Peyer's patch (tissue), 4 donors: ENCODE results near the gene CPLANE2. TPM values are rescaled to one million over a fixed set of nuclear protein-coding genes. Genes with fewer than 3 reads are reported as not detected.

ENCODE experiments used
- DNase-seq, 3 donors: peaks; one replicate each; pipeline ENCODE4 v3.0.0-alpha.2; 2017 to 2019
- H3K27ac ChIP-seq, 4 donors: fragments of 200-600 bp; sonication (generic); one replicate each; pipeline ENCODE4 v1.5.1; 2016 to 2019
- H3K27me3 ChIP-seq, 2 donors: fragments of 200-600 bp; sonication (generic); one replicate each; pipeline ENCODE4 v1.5.1; 2019
- H3K36me3 ChIP-seq, 3 donors: fragments of 200-600 bp; sonication (generic); one replicate each; pipeline ENCODE4 v1.5.1; 2016 to 2019
- H3K4me1 ChIP-seq, 4 donors: fragments of 200-600 bp; sonication (generic); one replicate each; pipeline ENCODE4 v1.5.1; 2016 to 2019
- H3K4me3 ChIP-seq, 4 donors: fragments of 200-600 bp; sonication (generic); 1 replicate in 3 of 4; 2 replicates in 1 of 4; pipeline ENCODE4 v1.5.1; 2016 to 2019; ENCODE audit warnings: mild to moderate bottlenecking in 1 of 4
- H3K9me3 ChIP-seq, 4 donors: fragments of 200-600 bp; sonication (generic); one replicate each; pipeline ENCODE4 v1.5.1; 2016 to 2019; ENCODE audit warnings: mild to moderate bottlenecking in 1 of 4
- CTCF ChIP-seq, 6 experiments: fragments of 450-650 bp in 4 of 6; fragments of 200-600 bp in 2 of 6; sonication (generic) in 1 of 6; IDR thresholded peaks; one replicate each; pipeline ENCODE4 v1.5.1; 2017 to 2019; ENCODE audit warnings: antibody characterized with exemption in 6 of 6, mild to moderate bottlenecking in 3 of 6, moderate library complexity in 1 of 6
- POLR2A ChIP-seq, 2 donors: fragments of 450-650 bp; IDR thresholded peaks; one replicate each; pipeline ENCODE4 v1.5.1; 2017; ENCODE audit warnings: antibody characterized with exemption in 2 of 2, mild to moderate bottlenecking in 2 of 2, moderate library complexity in 2 of 2
- total RNA-seq, 4 donors: library from RNA; depleted of rRNA; stranded (reverse); fragments of >200 nt; gene quantifications; one replicate each; pipeline ENCODE4 v1.1.0, GENCODE V29; 2016

Gene CPLANE2
- total RNA-seq, 4 donors from 2014 or later: 1.2 to 6.6 (median 3.4) TPM; not detected in 1

GRCh38 chr1:16211824-16212223 is 25.2 kb downstream of the CPLANE2 start:
- no peak overlapping the region for H3K27ac ChIP-seq
- TF ChIP-seq POLR2A (IDR thresholded peaks at IDR 0.05) (no peak), CTCF (IDR thresholded peaks at IDR 0.05) (no peak)
- no peak for DNase-seq
- no peak overlapping the region for H3K4me3 ChIP-seq
- H3K27me3 ChIP-seq: no peaks in the 10 kb centered on the region
- H3K36me3 ChIP-seq: no peaks in the 10 kb centered on the region
- H3K9me3 ChIP-seq: no peaks in the 10 kb centered on the region
- peaks cover 0 to 15% (median 10%) of the 10 kb centered on the region in 4 donors for H3K4me1 ChIP-seq

GRCh38 chr1:16210581-16210980 is 26.4 kb downstream of the CPLANE2 start:
- Histone ChIP-seq H3K27me3 (no peaks in the 10 kb centered on the region), H3K27ac (no peak overlapping the region), H3K9me3 (no peaks in the 10 kb centered on the region), H3K4me1 (peaks cover 0 to 11% (median 8%) of the 10 kb centered on the region in 4 donors), H3K4me3 (no peak overlapping the region), H3K36me3 (no peaks in the 10 kb centered on the region)
- no peak for TF ChIP-seq POLR2A (IDR thresholded peaks at IDR 0.05)
- no peak for TF ChIP-seq CTCF (IDR thresholded peaks at IDR 0.05)
- DNase-seq: no peak

DNA sequence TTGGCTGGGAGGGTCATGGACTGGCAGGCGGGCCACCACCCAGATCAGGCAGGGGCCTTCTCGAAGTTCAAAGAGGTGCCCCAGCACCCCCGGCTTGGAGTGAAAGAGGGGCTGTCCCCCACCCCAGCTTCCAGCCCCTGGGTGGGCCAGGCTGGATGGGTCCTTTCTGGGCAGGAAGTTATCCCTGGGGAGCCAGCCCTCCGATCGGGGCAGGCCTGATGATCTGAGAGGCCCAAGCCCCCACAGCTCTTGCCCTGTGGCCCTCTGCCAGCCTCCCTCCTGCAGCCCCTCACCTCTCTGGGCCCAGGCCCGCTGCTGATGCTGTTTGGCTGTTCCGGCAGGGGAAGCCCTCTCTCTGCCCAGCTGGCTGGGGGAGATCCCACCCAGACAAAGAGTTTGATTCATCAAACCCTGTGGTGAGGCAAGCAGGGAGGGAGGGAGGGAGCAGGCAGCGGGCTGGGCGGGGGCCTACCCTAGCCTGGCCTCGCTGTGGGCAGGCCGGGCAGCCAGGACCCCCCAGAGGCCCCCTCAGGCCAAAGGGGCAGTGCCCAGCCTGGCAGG is 27.1 kb downstream of the CPLANE2 start:
- no peaks in the 10 kb centered on the region for H3K36me3 ChIP-seq
- TF ChIP-seq POLR2A (IDR thresholded peaks at IDR 0.05): no peak
- H3K27ac ChIP-seq: no peak overlapping the region
- peaks cover 0 to 11% (median 8%) of the 10 kb centered on the region in 4 donors for H3K4me1 ChIP-seq
- DNase-seq: no peak
- no peaks in the 10 kb centered on the region for H3K9me3 ChIP-seq
- no peaks in the 10 kb centered on the region for H3K27me3 ChIP-seq
- no peak overlapping the region for H3K4me3 ChIP-seq

- no peak overlapping the region for H3K4me3 ChIP-seq
- DNase-seq: no peak
- H3K4me1 ChIP-seq: peaks cover 0 to 11% (median 8%) of the 10 kb centered on the region in 4 donors
- no peaks in the 10 kb centered on the region for H3K9me3 ChIP-seq
- H3K27me3 ChIP-seq: no peaks in the 10 kb centered on the region
- no peak overlapping the region for H3K27ac ChIP-seq
- H3K36me3 ChIP-seq: no peaks in the 10 kb centered on the region
- TF ChIP-seq CTCF (IDR thresholded peaks at IDR 0.05) (no peak), POLR2A (IDR thresholded peaks at IDR 0.05) (no peak)
Measured at GRCh38 chr1:16209132-16209846, 27.7 kb downstream of the CPLANE2 start.

- TF ChIP-seq POLR2A (IDR thresholded peaks at IDR 0.05): no peak
- Histone ChIP-seq H3K9me3 (no peaks in the 10 kb centered on the region), H3K4me1 (peaks cover 0 to 11% (median 8%) of the 10 kb centered on the region in 4 donors), H3K27ac (no peak overlapping the region), H3K27me3 (no peaks in the 10 kb centered on the region), H3K4me3 (no peak overlapping the region), H3K36me3 (no peaks in the 10 kb centered on the region)
- no peak for DNase-seq
Measured at GRCh38 chr1:16208270-16208987, 28.6 kb downstream of the CPLANE2 start.

GRCh38 chr1:16207318-16208269 is 29.4 kb downstream of the CPLANE2 start:
- Histone ChIP-seq H3K4me1 (peaks cover 0 to 11% (median 8%) of the 10 kb centered on the region in 4 donors), H3K36me3 (no peaks in the 10 kb centered on the region), H3K9me3 (no peaks in the 10 kb centered on the region), H3K4me3 (peak overlapping the region; percentile 57 to 64 (median 62)), H3K27ac (peak overlapping the region; percentile 88 to 98 (median 92)), H3K27me3 (no peaks in the 10 kb centered on the region)
- TF ChIP-seq CTCF (IDR thresholded peaks at IDR 0.05): no peak
- TF ChIP-seq POLR2A (IDR thresholded peaks at IDR 0.05): no peak
- no peak for DNase-seq
